Ureter (tissue), 1 donor: ENCODE measurements around the gene UBC. TPM values are rescaled to one million over a fixed set of nuclear protein-coding genes. Genes with fewer than 3 reads are reported as not detected.
"Not testable (repeated sequence)": the region's sequence is repeated elsewhere in the genome, so short reads cannot be mapped to it uniquely, and the experiment has no call there.

Experiments
- DNase-seq: peaks from one replicate; pipeline ENCODE4 v3.0.0-alpha.2; 2020; ENCODE audit warnings: low spot score
- total RNA-seq: library from RNA; stranded (reverse); gene quantifications from one replicate; pipeline ENCODE4 v1.2.4, GENCODE V29; 2023
- donor health status: DM: yes; HTN: yes; CAD: no.

Gene UBC
- total RNA-seq, 1 donor from 2014 or later = 1,015 TPM

- not testable (repeated sequence) for DNase-seq
These were observed 17.1 kb upstream of the UBC start for GRCh38 chr12:124931528-124931927.

- DNase-seq = no peak
These were observed 16.1 kb upstream of the UBC start for GRCh38 chr12:124930586-124930985.

GRCh38 chr12:124929649-124930419 lies 15.4 kb upstream of the UBC start:
- no peak for DNase-seq

DNA sequence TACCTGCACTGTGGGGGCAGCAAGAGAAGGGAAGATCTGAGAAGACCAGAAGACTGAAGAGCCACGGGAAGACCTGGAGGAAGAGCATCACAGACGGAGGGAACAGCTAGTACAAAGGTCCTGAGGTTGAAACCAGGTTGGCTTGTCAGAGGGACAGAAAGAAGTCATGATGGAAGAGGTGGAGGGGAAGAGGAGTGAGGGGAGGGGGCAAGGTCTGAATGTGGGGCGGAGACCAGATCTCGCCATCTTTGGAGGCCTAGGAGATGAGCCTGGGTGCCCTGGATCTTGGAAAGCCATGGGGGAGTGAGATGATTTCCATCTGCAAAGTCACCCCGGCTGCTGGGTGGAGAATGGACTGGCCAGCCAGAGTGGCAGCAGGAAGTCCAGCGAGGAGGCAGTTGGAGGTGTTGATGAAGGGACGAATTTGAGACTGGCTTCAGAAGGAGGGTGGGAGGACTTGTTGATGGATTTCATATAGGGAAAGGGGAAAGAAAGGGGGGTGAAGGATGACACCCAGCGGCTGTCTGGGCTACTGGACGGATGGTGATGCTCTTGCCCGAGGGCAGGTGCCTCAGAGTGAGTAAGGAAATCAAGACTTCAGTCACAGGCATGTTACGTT lies 14.6 kb upstream of the UBC start:
- no peak for DNase-seq

DNA sequence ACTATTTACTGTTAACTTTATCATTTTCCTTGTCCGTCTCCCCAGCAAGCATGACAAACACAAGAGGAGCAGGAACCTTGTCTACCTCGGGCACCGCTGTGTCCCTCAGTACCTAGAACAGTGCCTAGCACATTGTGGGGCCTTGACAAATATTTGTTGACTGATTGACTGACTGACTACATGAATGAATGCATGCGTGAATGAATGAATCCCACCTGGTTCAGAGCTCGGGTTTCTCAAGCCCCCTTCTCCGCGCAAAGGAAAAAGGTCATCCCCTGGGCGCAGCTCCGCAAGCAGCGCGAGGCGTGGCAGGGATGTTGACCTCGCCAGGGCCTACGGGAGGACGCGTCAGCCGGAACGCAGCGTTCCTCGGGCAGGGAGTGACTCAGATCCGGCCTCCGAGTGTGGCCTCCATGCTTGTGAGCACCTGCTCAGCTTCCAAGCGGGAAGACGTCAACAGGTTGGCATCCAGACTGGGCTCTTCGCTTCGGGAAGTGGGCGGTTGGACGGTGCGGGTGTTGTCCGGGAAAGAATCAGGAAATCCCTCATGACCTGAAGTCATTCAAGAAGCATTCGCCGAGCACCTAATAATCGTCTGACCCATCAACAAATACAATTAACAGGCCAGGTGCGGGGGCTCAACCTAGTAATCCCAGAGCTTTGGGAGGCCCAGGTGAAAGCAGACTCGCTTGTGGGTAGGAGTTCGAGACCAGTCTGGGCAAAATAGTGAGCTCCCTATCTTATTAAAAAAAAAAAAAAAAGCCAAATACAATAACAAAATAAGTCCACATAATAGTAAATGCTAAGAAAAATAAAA lies 13.9 kb upstream of the UBC start:
- DNase-seq = peak; percentile 74

DNA sequence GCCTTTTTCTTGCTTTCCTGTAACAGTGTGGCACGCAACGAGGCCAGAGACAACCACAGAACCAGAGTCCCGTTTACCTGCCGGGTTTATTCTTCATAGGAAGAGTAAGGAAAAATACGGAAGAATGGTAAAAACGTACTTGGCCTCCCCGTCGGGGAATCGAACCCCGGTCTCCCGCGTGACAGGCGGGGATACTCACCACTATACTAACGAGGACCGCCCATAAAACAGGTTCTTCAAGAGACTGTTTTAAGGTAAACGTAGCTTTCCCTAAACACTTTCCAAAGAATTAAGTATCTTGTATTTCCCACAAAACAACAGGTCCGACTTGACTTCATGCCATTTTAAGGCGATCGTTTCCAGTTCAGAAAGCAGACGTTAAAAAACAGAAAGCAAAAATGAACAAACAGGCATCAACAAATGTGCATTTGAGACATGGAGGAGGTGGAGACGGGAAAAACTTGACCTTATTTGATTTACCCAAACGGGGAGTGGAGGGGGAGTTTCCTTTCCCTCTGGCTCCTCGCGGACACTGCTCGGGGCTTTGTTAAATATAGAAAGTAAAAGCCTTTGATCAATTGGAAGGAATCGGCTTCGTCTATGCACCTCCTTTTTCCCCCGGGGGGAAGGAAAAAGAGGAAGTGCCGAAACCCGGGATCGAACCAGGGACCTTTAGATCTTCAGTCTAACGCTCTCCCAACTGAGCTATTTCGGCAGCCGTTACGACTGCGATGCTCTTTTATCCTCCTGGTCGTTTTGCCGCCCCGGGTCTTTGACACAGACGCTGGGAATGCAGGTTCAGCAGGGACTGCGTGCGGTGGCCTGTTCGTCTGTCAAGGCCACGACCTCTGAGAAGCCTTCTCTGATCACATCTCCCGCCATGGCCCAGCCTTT lies 13.0 kb upstream of the UBC start:
- peak; percentile 96 for DNase-seq

DNA sequence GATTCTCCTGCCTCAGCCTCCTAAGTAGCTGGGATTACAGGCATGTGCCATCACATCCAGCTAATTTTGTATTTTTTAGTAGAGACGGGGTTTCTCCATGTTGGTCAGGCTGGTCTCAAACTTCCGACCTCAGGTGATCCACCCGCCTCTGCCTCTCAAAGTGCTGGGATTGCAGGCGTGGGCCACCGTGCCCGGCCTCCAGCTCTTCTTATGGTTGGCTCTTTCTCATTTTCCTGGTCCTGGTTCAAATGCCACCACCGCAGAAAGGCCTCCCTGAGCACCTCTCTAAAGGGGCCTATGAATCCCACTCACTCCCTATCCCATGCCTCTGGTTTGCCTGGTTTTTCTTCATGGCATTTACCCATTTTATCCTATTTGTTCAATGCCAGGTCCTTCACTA lies 11.3 kb upstream of the UBC start:
- DNase-seq = not testable (repeated sequence)

DNA sequence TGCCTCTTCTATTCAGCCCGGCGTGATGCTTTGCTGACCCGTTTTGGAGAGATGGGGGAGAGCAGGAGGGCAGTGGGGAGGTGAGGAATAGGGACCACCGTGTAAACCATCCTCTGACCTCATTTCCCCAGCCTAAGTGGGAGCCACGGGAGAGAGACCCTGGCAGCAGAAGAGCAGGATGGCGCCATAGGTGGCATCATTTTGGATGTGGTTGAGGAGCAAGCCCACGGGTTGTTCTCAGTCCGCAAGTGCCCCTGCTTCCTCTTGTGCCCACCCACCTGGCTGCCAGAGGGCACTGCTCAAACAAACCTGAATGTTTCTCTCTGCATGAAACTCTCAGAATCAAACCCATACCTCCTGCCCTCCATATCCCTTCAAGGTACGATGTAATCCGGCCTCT lies 10.7 kb upstream of the UBC start:
- DNase-seq = no peak

DNA sequence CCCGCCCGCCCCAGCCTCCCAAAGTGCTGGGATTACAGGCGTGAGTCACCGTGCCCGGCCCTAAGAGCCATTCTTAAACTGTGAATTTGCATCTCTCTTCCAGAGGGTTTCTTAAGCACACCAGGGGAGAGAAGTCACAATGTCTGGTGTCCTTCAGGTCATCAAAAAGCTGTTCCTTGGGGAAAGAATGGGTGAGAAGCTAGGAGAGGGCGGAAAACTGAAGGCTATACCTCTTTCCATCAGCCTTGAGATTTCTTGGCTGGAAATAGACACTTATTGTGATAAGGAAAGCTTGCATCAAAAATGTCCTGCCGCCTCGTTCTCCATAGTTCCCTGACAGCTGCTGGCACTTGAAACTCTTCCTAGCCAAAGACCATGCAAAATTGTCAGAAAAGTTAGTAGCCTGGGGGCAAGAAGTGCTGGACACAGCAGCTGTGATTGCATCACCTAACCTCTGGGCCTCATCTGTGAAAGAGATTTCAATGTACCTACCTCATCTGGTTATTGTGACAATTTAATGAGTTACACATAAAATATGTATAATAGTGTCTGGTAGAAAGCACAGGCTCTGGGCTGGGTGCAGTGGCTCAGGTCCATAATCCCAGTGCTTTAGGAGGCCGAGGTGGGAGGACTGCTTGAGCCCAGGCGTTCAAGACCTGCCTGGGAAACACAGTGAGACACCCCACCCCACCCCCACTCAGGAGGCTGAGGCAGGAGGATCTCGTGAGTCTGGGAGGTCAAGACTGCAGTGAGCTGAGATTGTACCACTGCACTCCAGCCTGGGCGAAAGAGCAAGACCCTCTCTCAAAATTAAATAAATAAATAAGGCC lies 9.7 kb upstream of the UBC start:
- no peak for DNase-seq

- DNase-seq = peak; percentile 62
These were observed 7.0 kb upstream of the UBC start for GRCh38 chr12:124921200-124922031.

DNA sequence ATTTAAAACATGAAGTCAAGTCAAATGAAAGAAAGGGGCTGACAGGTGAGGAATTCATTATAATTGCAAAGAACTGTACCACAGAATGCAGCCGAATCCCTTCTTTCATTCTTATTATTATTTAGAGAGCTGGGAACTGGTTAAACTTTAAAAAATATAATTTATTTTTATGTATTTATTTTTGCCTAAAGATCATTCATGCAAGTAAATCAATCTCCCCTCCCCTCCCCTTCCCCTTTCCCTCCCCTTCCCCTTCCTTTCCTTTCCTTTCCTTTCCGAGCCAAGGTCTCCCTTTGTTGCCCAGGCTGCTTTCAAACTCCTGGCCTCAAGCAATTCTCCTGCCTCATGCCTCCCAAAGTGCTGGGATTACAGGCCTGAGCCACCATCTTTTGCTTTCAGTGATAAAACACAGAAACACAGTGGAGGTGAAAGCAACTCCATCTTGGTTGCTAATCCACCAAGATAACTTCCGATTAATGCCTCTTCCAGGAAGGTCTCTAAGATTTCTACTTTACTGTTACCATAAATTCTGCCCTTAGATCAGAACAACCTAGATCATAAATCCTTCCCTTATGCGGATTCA lies 6.0 kb upstream of the UBC start:
- DNase-seq = no peak

DNA sequence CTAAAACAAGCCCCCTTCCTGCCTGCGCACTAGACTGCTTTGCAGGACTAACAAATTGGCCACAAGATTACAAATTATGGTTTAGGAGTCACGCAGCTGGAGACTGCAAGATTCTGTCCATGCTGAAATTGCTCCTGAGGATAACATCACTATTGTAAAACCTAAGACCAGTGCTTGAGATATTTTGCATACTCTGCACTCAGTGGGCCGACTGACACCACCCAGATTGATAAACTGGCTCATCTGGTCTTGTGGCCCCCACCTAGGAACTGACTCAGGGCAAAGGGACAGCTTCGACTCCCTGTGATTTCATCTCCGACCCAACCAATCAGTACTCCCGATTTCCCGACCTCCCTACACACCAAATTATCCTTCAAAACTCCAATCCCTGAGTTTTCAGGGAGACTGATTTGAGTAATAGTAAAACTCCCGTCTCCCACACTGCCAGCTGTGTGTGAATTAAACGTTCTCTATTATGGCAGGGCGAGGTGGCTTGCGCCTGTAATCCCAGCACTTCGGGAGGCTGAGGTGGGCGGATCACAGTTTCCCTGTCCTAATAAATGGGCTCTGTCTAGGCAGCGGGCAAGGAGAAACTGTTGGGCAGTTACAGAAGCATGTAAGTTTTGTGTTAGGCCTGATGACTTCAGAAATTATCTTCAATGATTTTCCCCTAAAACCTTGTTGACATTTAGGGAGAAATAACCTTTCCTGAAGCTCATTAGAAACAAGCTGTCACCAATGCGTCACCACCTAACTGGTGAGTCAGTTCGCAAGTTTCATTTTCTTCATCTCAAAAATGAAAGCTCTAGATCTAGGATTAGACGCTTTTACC lies 5.3 kb upstream of the UBC start:
- DNase-seq = no peak

- DNase-seq = not testable (repeated sequence)
These were observed 4.2 kb upstream of the UBC start for GRCh38 chr12:124918622-124918988.

GRCh38 chr12:124917841-124918621 lies 3.6 kb upstream of the UBC start:
- DNase-seq = no peak

- DNase-seq = peak; percentile 98
These were observed 2.8 kb upstream of the UBC start for GRCh38 chr12:124917135-124917840.

DNA sequence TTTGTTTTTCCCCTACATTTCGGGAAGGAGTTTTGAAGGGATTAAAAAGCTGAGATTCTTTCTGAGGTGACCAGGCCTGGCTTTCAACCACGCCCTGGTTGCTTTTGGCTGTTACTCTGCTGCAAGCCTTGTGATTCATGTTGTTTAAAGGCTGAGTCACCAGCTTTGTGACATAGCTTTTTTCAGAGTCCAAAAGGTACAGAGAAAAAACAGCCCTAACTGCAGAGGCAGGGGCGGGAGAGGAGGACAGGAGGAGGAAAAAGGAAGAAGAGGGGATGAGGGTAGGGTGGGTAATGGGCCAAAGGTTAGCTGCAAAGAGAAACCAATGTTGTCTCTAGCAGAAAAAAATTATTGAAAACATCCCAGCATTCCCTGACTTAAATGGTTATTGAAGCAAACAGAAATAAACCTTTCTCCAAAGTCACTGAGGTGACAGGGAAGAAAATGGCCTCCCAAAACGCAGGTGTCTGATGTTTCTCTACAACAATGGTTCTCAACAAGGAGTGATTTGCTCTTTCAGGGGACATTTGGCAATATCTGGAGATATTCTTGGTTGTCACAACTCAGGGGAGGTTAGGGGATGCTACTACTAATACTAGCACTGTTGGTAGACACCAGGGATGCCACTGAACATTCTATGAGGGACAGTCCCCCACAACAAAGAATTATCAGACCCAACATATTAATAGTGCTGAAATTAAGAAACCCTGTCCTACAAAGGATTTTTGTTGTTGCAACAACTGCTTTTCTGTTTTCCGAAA lies 2.1 kb upstream of the UBC start:
- peak; percentile 85 for DNase-seq
